GM12878 (cell line): Measurements from ENCODE around the gene PXT1.

ENCODE experiments used
- ASH2L ChIP-seq: fragments of 300-600, 200-600 bp; sonication (generic); IDR thresholded peaks from 2 replicates; pipeline ENCODE4 v1.6.1; 2017; ENCODE audit warnings: low read depth, mild to moderate bottlenecking, borderline replicate concordance
- ATF3 ChIP-seq: IDR thresholded peaks from 2 replicates; pipeline ENCODE4 v1.6.1; 2011; ENCODE audit warnings: low read depth, mild to moderate bottlenecking, low read length, moderate library complexity, borderline replicate concordance; ENCODE audit errors: extremely low read depth
- CEBPZ ChIP-seq: fragments of 150-350 bp; IDR thresholded peaks from 2 replicates; pipeline ENCODE4 v1.6.1; 2016; ENCODE audit warnings: low read depth, low read length
- DPF2 ChIP-seq: fragments of 450-650 bp; IDR thresholded peaks from 2 replicates; pipeline ENCODE4 v1.6.1; 2017; ENCODE audit warnings: mild to moderate bottlenecking
- EED ChIP-seq: sonication (generic); IDR thresholded peaks from 2 replicates; pipeline ENCODE4 v1.6.1; 2016; ENCODE audit warnings: antibody characterized with exemption, low read depth
- EZH2 ChIP-seq: IDR thresholded peaks from 2 replicates; pipeline ENCODE4 v1.6.1; 2012; ENCODE audit warnings: low read depth, mild to moderate bottlenecking, control low read depth, inconsistent platforms, low read length, borderline replicate concordance; ENCODE audit not compliant: control insufficient read depth
- FOXM1 ChIP-seq: IDR thresholded peaks from 2 replicates; pipeline ENCODE4 v1.6.1; 2012; ENCODE audit warnings: low read depth, mild to moderate bottlenecking, inconsistent platforms, low read length, moderate library complexity
- NFYB ChIP-seq: IDR thresholded peaks from 2 replicates; pipeline ENCODE4 v1.6.1; 2011; ENCODE audit warnings: low read depth, mild to moderate bottlenecking, low read length, improper control_type of control experiment, moderate library complexity; ENCODE audit not compliant: insufficient read depth
- TF ChIP-seq, protein P1 (sequence below), 3 experiments: IDR thresholded peaks in 2 of 3; conservative IDR thresholded peaks in 1 of 3; 2 replicates each; pipeline ENCODE4 v1.5.1; 2011; ENCODE audit warnings: low read depth in 3 of 3, low read length in 3 of 3, mild to moderate bottlenecking in 3 of 3, control low read depth in 2 of 3, moderate library complexity in 2 of 3, inconsistent platforms in 1 of 3, mixed read lengths in 1 of 3; ENCODE audit not compliant: control insufficient read depth in 2 of 3, insufficient read depth in 1 of 3; ENCODE audit errors: extremely low read depth in 1 of 3

DNA sequence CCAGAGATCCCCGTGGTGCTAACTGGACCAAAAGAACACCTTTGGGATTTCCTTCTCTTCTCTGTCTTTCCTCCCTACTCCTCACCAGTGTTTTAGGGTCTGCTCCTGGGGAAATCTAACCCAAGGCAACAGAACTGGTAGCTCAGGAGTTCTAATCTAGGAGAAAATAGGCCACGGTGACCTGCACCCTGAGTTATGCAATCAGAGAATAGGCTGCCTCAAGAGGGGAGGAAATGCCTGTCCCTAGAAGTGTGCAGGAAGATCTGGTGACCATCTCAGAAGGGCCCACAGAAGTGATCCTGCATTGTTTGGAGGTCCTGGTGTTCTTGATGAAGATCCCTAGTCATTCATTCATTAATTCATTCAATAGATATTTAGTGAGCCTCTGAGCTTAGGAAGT is 58.6 kb downstream of the PXT1 start:
- no peak for TF ChIP-seq FOXM1
- TF ChIP-seq DPF2 = no peak
- TF ChIP-seq CEBPZ = no peak
- TF ChIP-seq, protein P1, sequence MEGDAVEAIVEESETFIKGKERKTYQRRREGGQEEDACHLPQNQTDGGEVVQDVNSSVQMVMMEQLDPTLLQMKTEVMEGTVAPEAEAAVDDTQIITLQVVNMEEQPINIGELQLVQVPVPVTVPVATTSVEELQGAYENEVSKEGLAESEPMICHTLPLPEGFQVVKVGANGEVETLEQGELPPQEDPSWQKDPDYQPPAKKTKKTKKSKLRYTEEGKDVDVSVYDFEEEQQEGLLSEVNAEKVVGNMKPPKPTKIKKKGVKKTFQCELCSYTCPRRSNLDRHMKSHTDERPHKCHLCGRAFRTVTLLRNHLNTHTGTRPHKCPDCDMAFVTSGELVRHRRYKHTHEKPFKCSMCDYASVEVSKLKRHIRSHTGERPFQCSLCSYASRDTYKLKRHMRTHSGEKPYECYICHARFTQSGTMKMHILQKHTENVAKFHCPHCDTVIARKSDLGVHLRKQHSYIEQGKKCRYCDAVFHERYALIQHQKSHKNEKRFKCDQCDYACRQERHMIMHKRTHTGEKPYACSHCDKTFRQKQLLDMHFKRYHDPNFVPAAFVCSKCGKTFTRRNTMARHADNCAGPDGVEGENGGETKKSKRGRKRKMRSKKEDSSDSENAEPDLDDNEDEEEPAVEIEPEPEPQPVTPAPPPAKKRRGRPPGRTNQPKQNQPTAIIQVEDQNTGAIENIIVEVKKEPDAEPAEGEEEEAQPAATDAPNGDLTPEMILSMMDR (IDR thresholded peaks at IDR 0.05 in 2 of 3, conservative IDR thresholded peaks at IDR 0.05 in 1 of 3; ENCODE audit: control insufficient read depth in 2 of 3, extremely low read depth in 1 of 3, insufficient read depth in 1 of 3, low read depth in 3 of 3, low read length in 3 of 3) = no peak
- TF ChIP-seq EED = no peak
- no peak for TF ChIP-seq NFYB
- no peak for TF ChIP-seq EZH2
- no peak for TF ChIP-seq ASH2L
- TF ChIP-seq ATF3 = no peak
